HepG2 (cell line): Measurements from ENCODE around the gene ROMO1. TPM values are rescaled to one million over a fixed set of nuclear protein-coding genes. Genes with fewer than 3 reads are reported as not detected.
"Not testable (repeated sequence)": the region's sequence is repeated elsewhere in the genome, so short reads cannot be mapped to it uniquely, and the experiment has no call there.

Experiments
- ATAC-seq: fragments of 200-7000 bp; cut with Tn5 transposase; 3 replicates; pipeline ENCODE4 v1.9.1; 2020; ENCODE audit warnings: mild to moderate bottlenecking, moderate library complexity
- BruUV-seq: library from RNA; stranded (reverse); fragments of 400-500 nt; replicated peaks from 2 replicates; lab custom pipeline; 2021; lab: Mats Ljungman, UMichigan
- CTCF ChIA-PET: fragments of 300-600 bp; formaldehyde crosslinking; extraction: SDS; loops from one replicate; lab custom pipeline; 2021; ENCODE audit warnings: low total read pairs, inconsistent platforms, low intra/inter-chr PET ratio; lab: Yijun Ruan, JAX
- POLR2A ChIA-PET: fragments of 350-600 bp; sonication (Branson Sonifier 250); formaldehyde crosslinking; loops from one replicate; lab custom pipeline; 2020; ENCODE audit warnings: antibody characterized with exemption, inconsistent platforms; lab: Yijun Ruan, JAX
- DNase-seq: peaks from one replicate; pipeline ENCODE4 v3.0.0-alpha.2; 2015; ENCODE audit warnings: low spot score
- FAIRE-seq: peaks from 3 replicates; lab custom pipeline; 2011; peaks lifted over from hg19 to GRCh38; lab: Jason Lieb, UNC
- H2AFZ ChIP-seq: one replicate; pipeline ENCODE4 v1.6.1; 2011; ENCODE audit warnings: low read length, inconsistent platforms
- H3K27ac ChIP-seq: fragments of 300-600 bp; 3 replicates; pipeline ENCODE4 v1.8.0; 2011; ENCODE audit warnings: mixed run types, mild to moderate bottlenecking, mixed read lengths, low read length, inconsistent platforms; ENCODE audit not compliant: insufficient read depth; ENCODE audit errors: extremely low read length
- H3K27me3 ChIP-seq, 2 experiments: fragments of 200-600 bp in 1 of 2; 2 replicates in 1 of 2; 3 replicates in 1 of 2; pipeline versions ENCODE4 v1.6.0 to v1.8.0; 2011; ENCODE audit warnings: low read length in 2 of 2, mild to moderate bottlenecking in 2 of 2, moderate library complexity in 2 of 2, inconsistent platforms in 1 of 2; ENCODE audit not compliant: insufficient read depth in 2 of 2, control insufficient read depth in 1 of 2
- H3K36me3 ChIP-seq, 2 experiments: fragments of 200-600 bp in 1 of 2; replicated peaks in 1 of 2; 2 replicates in 1 of 2; 3 replicates in 1 of 2; pipeline versions ENCODE4 v1.5.1 to v1.8.0; 2011; ENCODE audit warnings: low read length in 2 of 2, inconsistent platforms in 1 of 2; ENCODE audit not compliant: insufficient read depth in 2 of 2, control insufficient read depth in 1 of 2
- H3K4me1 ChIP-seq: 2 replicates; pipeline ENCODE4 v1.5.1; 2012; ENCODE audit warnings: low read length, inconsistent platforms; ENCODE audit not compliant: insufficient read depth
- H3K4me2 ChIP-seq: 2 replicates; pipeline ENCODE4 v1.6.0; 2011; ENCODE audit warnings: low read depth, low read length, inconsistent platforms
- H3K4me3 ChIP-seq, 3 experiments: fragments of 200-600 bp in 1 of 3; sonication (generic), shearing (Covaris generic) in 1 of 3; replicated peaks in 1 of 3; 2 replicates each; pipeline ENCODE4 v1.5.1; 2011 to 2016; ENCODE audit warnings: low read length in 3 of 3, inconsistent platforms in 2 of 3, low read depth in 2 of 3, mild to moderate bottlenecking in 2 of 3, control low read depth in 1 of 3, mixed read lengths in 1 of 3; ENCODE audit not compliant: insufficient read depth in 1 of 3
- H3K79me2 ChIP-seq: one replicate; pipeline ENCODE4 v1.6.1; 2011; ENCODE audit warnings: low read length, inconsistent platforms; ENCODE audit not compliant: insufficient read depth
- H3K9ac ChIP-seq: 2 replicates; pipeline ENCODE4 v1.6.0; 2011; ENCODE audit warnings: mild to moderate bottlenecking, low read depth, low read length, inconsistent platforms; ENCODE audit not compliant: insufficient read depth
- H3K9me3 ChIP-seq: 2 replicates; pipeline ENCODE4 v1.5.1; 2012; ENCODE audit warnings: mild to moderate bottlenecking, low read length
- H4K20me1 ChIP-seq: 2 replicates; pipeline ENCODE4 v1.6.0; 2011; ENCODE audit warnings: inconsistent platforms, mild to moderate bottlenecking, low read length, moderate library complexity; ENCODE audit not compliant: insufficient read depth
- GABPB1 ChIP-seq: IDR thresholded peaks from 2 replicates; pipeline ENCODE4 v1.6.1; 2016; ENCODE audit warnings: mild to moderate bottlenecking, missing genetic modification reagents, moderate library complexity, missing compliant biosample characterization
- KLF6 ChIP-seq: IDR thresholded peaks from 2 replicates; pipeline ENCODE4 v1.8.0; 2016; ENCODE audit warnings: missing biosample characterization, missing genetic modification reagents
- RAD21 ChIP-seq: fragments of 450-650 bp; formaldehyde crosslinking; IDR thresholded peaks from 2 replicates; pipeline ENCODE4 v1.5.0; 2020; ENCODE audit warnings: mild to moderate bottlenecking
- RBM22 ChIP-seq: fragments of 200-400 bp; formaldehyde crosslinking; optimal IDR thresholded peaks from 2 replicates; pipeline ENCODE3; 2017; ENCODE audit warnings: mild to moderate bottlenecking, low read length, moderate library complexity
- TCF12 ChIP-seq, 2 experiments: fragments of 450-650 bp in 1 of 2; sonication (generic) in 1 of 2; formaldehyde crosslinking in 1 of 2; IDR thresholded peaks; 2 replicates each; pipeline versions ENCODE4 v1.6.1 to v1.8.0; 2017 to 2022; ENCODE audit warnings: antibody characterized with exemption in 1 of 2, mild to moderate bottlenecking in 1 of 2, missing genetic modification reagents in 1 of 2, moderate library complexity in 1 of 2
- ZNF343 ChIP-seq: sonication (generic); formaldehyde crosslinking; IDR thresholded peaks from 2 replicates; pipeline ENCODE4 v1.4.0; 2020; ENCODE audit warnings: mild to moderate bottlenecking, missing genetic modification reagents
- WGBS: methylation state at CpG from one replicate; pipeline ENCODE4 v1.1.6; 2017; ENCODE audit warnings: low lambda C conversion rate; 5-methylcytosine and 5-hydroxymethylcytosine counted together
- in situ Hi-C: cut with HindIII; loops from 2 replicates; pipeline ENCODE4 v1.10.0; 2017; ENCODE audit warnings: low pct_unique_long_range_greater_than_20kb; ENCODE audit not compliant: extremely low pct_ligation_motif_present
- intact Hi-C: fragments of 100-400 bp; cut with micrococcal nuclease; formaldehyde crosslinking; loops from one replicate; pipeline ENCODE4 v1.10.0; 2022; ENCODE audit not compliant: unreplicated experiment
- polyA plus RNA-seq, 8 experiments: library from polyadenylated mRNA; depleted of rRNA in 3 of 8; stranded (reverse) in 7 of 8; unstranded in 1 of 8; fragments of >200 nt; fragmentation: Illumina TruSeq in 4 of 8; extraction: Trizol in 4 of 8; gene quantifications; 2 replicates each; pipeline versions ENCODE4 v1.2.1 to v1.2.3, GENCODE V29; 2011 to 2016; ENCODE audit warnings: low read depth in 4 of 8, missing spikeins in 1 of 8, mixed read lengths in 1 of 8; ENCODE audit not compliant: insufficient read depth in 1 of 8
- total RNA-seq, 5 experiments: library from RNA; depleted of rRNA; stranded (reverse); fragments of >200 nt; fragmentation: Illumina TruSeq; extraction: Trizol; gene quantifications; 2 replicates each; pipeline ENCODE4 v1.2.3, GENCODE V29; 2016; ENCODE audit warnings: low read depth in 1 of 5
- TF ChIP-seq, protein P1 (sequence below): sonication (generic); formaldehyde crosslinking; IDR thresholded peaks from 2 replicates; pipeline ENCODE4 v1.5.0; 2020; ENCODE audit warnings: missing genetic modification reagents, mild to moderate bottlenecking, borderline replicate concordance
- TF ChIP-seq, protein P2 (sequence below): sonication (generic); formaldehyde crosslinking; IDR thresholded peaks from 2 replicates; pipeline ENCODE4 v1.8.1; 2022; ENCODE audit warnings: mild to moderate bottlenecking, missing genetic modification reagents

The ROMO1 gene
- total and polyA plus RNA-seq, 2 of the 13 experiments (the other 11 are each of a cell fraction or from before 2014, with no cell fraction given) = 636 to 755 TPM

DNA sequence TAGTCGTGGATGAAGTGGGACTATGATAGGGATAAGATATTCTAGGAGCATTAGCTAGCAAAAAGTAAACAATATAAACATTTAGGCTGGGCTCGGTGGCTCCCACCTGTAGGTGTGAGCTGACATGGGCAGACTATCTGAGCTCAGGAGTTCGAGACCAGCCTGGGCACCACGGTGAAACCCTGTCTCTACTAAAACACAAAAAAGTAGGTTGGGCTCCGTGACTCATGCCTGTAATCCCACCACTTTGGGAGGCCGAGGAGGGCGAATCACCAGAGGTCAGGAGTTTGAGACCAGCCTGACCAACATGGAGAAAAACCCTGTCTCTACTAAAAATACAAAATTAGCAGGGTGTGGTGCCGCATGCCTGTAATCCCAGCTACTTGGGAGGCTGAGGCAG is 19.1 kb downstream of the ROMO1 start:
- peak; percentile 4 for ATAC-seq
- DNase-seq; CTCF ChIA-PET; H3K27ac ChIP-seq; H3K9ac ChIP-seq; H3K4me1 ChIP-seq; intact Hi-C loops; H2AFZ ChIP-seq; BruUV-seq; FAIRE-seq; in situ Hi-C loops; H3K9me3 ChIP-seq; H3K4me3 ChIP-seq; H3K27me3 ChIP-seq; H3K4me2 ChIP-seq; TF ChIP-seq TCF12 (IDR thresholded peaks at IDR 0.05): not testable (repeated sequence)
- peaks cover 73 to 96% of the 10 kb centered on the region in 2 experiments for H3K36me3 ChIP-seq
- peaks cover 91% of the 10 kb centered on the region for H3K79me2 ChIP-seq
- peaks cover 99% of the 10 kb centered on the region for H4K20me1 ChIP-seq
- POLR2A ChIA-PET = interaction anchor here (0.7 to 23.6 kb wide), 8 partner anchors 7 to 99 kb away, joined by 4 to 319 read pairs (median 14); partner anchors contain the start of genes NFS1, RBM39 and ROMO1
- TF ChIP-seq RBM22 (peak; percentile 31), KLF6 (0 out of 2 replicates have a peak, but pooled peaks have one; percentile 16), RAD21 (peak; percentile 31; the same call in 1 of the 2 replicates), GABPB1 (0 out of 2 replicates have a peak, but pooled peaks have one; percentile 8), TCF12 (CRISPR knock-in tag; IDR thresholded peaks at IDR 0.05) (0 out of 2 replicates have a peak, but pooled peaks have one; percentile 33), ZNF343 (CRISPR knock-in tag) (0 out of 2 replicates have a peak, but pooled peaks have one; percentile 22)
- TF ChIP-seq, protein P1, sequence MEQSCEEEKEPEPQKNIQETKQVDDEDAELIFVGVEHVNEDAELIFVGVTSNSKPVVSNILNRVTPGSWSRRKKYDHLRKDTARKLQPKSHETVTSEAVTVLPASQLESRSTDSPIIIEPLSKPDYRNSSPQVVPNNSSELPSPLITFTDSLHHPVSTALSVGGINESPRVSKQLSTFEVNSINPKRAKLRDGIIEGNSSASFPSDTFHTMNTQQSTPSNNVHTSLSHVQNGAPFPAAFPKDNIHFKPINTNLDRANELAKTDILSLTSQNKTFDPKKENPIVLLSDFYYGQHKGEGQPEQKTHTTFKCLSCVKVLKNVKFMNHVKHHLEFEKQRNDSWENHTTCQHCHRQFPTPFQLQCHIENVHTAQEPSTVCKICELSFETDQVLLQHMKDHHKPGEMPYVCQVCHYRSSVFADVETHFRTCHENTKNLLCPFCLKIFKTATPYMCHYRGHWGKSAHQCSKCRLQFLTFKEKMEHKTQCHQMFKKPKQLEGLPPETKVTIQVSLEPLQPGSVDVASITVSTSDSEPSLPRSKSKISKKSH (CRISPR knock-in tag) = 0 out of 2 replicates have a peak, but pooled peaks have one; percentile 6
- TF ChIP-seq, protein P2, sequence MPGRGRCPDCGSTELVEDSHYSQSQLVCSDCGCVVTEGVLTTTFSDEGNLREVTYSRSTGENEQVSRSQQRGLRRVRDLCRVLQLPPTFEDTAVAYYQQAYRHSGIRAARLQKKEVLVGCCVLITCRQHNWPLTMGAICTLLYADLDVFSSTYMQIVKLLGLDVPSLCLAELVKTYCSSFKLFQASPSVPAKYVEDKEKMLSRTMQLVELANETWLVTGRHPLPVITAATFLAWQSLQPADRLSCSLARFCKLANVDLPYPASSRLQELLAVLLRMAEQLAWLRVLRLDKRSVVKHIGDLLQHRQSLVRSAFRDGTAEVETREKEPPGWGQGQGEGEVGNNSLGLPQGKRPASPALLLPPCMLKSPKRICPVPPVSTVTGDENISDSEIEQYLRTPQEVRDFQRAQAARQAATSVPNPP (CRISPR knock-in tag) = 0 out of 2 replicates have a peak, but pooled peaks have one; percentile 17
- 97% methylated on average over 8 of the region's 8 CpGs for WGBS
